Kidney capillary endothelial cell (primary cell): Measurements from ENCODE around the gene TRPM2.

ENCODE experiments used
- DNase-seq: peaks from one replicate; pipeline ENCODE4 v3.0.0-alpha.2; 2018; ENCODE audit warnings: low spot score

Gene TRPM2

DNA sequence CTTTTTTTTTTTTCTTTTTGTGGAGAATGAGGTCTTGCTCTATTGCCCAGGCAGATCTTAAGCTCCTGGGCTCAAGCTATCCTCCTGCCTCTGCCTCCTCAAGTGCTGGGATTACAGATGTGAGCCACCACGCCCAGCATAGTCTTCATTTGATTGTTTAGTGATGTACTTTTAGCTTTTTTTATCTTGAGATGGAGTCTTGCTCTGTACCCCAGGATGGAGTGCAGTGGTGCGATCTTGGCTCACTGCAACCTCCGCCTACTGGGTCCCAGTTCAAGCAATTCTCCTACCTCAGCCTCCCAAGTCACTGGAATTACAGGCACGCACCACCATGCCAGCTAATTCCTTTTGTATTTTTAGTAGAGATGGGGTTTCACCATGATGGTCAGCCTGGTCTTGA is 77.9 kb downstream of the TRPM2 start:
- DNase-seq, result no peak

DNA sequence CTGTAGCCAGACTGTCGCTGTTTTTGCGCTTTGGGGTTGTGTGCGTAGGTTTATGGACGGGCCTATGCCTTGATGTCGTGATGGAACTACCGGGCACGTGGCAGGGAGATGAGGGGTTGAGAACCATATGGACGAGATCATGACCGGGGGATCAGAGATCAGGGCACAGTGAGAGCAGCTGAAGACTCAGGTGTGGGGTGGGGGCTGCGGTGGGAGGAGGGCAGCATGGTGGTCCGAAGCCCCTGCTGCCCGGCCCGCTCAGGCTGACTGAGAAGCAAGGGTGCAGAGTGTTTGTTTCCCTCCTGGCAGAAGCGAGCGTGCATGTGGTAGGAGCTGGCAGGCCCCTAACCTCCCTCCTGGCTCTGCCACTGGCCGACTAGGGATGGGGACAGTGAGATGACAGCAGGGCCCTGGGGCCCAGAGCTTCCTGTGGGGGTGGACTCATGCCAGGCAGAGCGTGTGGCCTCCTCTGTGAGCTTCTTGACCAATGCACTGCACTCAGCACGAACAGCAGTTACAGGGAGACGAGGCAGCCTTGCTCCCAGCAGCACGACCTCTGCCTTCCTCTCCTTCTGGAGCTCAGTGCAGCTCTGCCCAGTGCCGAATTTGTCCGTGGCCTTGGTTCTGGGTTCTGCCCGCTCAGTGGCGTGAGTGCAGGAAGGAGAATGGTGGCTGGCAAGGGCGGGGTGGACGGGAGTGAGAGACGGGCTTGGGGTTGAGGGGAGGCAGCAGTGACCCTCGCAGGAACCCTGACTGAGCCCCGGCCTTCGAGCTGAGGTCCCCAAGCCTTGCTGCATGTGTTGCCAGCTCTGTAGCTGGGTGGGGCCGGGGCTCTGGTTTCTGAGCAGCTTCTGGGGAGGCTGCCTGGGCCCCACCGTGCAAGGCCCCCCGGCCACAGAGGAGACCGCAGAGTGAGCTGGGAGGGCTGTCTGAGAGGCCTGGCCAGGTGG is 79.7 kb downstream of the TRPM2 start:
- DNase-seq, result no peak

DNA sequence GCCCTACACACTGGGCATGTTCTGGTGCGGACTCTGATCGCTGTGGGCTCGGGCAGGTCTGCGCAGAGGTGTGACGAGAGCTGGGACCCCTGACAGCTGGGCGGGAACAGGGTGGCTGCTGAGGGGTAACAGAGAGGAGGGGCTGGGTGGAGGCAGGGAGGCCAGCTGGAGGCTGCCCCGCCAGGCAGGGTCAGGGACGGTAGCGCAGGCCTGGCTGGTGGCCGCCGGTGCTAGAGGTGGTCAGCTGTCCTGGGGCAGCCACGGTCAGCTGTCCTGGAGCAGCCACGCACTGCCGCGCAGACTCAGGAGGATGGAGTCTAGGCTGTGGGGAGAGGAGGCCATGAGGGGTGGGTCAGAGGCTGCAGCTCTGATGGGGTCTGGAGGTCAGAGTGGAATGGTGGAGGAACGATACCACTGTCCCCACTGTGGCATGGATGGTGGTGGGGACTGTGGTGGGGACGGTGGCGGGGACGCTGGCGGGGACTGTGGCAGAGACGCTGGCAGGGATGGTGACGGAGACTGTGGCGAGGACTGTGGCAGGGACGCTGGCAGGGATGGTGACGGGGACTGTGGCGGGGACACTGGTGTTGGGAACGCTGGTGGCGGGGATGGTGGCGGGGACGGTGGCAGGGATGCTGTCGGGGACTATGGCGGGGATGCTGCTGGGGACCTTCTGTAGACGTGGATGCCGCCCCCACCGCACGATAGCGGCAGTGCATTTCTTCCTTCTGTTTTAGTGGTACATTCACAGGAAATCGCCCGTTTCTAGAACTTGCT is 80.6 kb downstream of the TRPM2 start:
- DNase-seq, result no peak

DNA sequence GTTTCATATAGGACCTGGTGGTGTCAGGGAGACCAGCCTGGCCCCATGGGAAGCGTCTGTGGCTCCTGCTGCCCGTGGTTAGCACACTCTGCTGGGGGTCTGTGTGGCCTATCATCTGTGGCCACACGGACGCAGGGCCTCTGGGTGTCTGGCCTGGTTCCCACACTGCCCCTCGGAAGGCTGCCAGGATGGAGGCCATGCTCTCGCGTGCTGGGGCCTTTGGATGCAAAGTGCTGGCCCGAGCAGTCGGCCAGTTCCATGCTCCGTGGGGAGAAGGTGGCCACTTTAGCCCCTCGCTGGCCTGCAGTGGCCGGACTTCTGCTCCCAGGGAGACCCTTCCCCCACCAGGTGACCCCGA is 81.1 kb downstream of the TRPM2 start:
- no peak for DNase-seq

DNA sequence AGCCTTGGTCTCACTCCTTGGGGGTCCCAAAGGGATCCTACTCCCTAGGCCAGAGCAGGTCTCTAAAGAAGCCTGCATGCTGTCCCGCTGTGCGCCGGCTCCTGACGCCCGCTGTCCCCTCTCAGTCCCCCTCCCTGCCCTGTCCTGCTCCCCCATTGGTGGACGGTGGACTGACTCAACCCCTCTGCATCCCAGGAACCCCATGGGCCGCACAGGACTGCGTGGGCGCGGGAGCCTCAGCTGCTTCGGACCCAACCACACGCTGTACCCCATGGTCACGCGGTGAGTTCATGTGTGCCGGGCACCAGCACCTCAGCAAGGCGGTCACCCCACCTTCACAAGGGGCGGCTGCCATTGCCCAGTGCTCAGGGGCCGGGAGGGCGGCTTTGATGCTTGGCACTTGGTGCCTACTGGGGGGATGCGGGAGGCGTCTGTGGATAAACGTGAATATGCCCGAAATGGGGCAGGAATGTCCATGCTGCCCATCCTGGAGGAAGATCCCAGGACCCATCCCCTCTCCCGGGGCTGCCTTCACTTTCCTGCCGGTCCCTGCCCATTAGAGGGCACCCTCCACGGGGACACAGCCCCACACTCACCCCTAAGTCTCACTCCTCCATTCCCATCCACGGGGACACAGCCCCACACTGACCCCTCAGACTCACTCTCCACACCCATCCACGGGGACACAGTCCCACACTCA is 81.7 kb downstream of the TRPM2 start:
- no peak for DNase-seq

DNA sequence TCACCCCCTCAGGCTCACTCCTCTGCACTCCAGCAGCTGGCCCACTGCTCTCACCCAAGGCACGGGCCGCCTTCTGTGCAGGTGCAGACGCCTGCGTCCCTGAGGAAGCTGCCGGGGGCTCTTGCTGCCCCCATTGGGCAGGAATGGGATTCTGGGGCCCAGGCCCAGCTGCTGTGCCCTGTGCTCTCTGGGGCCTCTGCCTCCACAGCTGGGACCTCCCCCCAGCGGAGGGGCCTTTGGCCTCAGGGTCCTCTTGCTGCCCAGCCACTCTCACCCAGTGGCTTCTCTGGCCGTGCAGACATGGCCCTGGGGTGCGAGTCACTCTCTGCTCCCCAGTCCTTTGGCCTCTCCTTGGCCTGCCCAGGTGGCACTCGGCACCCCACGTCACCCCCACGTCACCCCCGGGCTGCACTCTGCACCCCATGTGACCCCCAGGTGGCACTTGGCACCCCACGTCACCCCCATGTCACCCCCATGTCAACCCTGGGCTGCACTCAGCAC is 82.7 kb downstream of the TRPM2 start:
- DNase-seq, result no peak

DNA sequence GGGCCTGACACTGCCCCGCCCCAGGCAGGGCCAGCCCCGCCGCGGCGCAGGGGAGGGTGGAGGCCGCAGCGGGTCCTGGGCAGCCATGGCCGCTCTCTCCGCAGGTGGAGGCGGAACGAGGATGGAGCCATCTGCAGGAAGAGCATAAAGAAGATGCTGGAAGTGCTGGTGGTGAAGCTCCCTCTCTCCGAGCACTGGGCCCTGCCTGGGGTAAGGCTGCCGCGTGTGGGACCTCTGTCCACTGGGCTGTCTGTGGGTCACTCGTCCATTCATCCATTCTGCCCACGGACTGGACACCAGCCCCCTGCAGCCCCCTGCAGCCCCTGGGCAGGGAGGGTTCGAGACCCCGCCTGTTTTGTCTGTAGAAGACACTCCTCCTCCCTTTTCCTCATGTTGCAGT is 83.5 kb downstream of the TRPM2 start:
- no peak for DNase-seq

DNA sequence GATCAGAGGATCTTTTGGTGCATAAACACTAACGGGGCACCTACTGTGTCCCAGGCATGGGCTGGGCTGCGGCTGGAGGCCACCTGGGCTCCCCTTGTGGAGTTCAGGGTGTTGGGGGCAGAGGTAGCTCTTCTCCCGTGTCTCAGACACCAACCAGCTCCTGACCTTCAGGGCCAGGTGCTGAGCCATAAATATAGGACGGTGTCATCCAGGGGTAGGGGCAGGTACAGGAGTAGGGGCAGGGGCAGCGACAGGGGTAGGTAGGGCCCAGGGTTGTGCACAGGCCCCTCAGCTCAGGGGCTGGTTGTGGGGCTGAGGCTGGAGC is 83.9 kb downstream of the TRPM2 start:
- DNase-seq, result no peak

DNA sequence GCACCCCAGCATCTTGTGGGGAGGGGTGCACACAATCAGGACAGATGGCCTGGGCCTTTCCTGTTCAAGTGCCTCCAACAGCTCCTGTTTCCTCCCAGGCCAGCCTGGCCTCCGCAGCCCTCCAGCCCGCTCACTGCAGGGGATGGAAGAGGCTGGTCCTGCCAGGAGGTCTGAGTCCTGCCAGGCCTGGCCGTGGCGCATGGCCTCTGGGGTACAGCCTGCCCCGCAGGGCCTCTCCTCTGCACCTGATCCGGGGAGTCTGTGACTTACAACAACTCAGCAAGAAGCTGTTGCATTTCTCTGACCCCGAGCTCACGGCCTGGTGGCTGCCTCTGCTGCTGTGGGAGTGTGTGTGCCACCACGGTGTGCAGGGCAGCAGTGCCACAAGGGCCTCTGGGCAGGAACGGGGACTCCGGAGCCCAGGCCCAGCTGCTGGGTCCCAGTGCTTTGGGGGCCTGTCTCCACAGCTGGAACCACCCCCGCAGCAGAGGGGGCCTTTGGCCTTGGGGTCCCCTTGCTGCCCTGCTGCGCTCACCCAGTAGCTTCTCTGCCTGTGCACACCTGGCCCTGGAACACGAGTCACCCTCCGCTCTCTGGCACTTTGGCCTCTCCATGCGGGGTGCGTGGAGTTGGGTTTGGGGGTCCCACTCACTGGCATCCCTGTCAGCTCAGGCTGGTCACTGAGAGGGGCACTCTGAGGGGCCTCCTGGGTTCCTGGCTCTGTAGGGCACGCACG is 84.4 kb downstream of the TRPM2 start:
- DNase-seq, result no peak

DNA sequence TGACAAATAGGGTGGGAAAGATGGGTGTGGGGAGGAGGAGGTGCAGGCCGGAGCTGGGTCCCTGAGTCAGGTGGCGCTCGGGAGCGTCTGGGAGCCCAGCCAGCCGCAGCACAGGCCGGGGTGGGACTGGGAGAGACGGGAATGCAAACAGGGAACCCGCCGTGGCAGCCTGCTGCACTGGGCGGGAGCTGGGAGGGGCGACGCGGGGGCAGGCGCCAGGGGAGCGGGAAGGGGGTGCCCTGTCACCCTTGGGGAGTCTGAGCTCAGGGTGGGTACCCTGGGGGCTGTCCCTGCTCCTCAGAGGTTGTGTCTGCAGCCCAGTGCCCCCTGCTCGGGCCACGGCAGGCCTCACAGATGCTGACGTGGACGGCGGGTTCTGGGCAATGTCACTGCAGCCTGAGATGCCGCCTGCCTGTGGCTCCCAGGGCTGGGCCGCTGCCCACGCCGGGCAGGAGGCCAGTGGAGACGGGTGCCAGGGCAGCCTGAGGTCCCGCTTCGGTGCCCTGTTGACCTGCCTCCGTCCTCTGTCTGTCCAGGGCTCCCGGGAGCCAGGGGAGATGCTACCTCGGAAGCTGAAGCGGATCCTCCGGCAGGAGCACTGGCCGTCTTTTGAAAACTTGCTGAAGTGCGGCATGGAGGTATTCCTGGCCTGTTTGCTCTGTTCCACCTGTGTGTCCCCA is 85.2 kb downstream of the TRPM2 start:
- DNase-seq, result no peak

DNA sequence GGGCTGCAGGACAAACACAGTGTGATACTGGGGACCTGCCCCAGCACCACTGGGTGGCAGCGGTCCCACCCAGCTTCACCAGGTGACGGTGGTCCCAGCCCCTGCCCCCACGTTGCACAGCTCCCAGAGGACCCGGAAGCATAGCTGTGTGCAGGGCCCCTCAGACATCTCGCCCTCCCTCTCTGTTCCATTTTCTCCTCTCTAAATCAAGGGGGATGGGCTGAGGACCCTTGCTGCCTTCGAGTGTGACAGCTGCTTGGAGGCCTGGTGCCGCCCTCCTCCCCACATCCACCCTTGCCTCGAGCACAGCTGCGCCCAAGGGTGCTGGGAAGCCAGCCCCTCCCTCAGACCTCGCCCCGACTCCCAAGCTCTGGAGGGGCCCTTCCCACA is 85.8 kb downstream of the TRPM2 start:
- no peak for DNase-seq

DNA sequence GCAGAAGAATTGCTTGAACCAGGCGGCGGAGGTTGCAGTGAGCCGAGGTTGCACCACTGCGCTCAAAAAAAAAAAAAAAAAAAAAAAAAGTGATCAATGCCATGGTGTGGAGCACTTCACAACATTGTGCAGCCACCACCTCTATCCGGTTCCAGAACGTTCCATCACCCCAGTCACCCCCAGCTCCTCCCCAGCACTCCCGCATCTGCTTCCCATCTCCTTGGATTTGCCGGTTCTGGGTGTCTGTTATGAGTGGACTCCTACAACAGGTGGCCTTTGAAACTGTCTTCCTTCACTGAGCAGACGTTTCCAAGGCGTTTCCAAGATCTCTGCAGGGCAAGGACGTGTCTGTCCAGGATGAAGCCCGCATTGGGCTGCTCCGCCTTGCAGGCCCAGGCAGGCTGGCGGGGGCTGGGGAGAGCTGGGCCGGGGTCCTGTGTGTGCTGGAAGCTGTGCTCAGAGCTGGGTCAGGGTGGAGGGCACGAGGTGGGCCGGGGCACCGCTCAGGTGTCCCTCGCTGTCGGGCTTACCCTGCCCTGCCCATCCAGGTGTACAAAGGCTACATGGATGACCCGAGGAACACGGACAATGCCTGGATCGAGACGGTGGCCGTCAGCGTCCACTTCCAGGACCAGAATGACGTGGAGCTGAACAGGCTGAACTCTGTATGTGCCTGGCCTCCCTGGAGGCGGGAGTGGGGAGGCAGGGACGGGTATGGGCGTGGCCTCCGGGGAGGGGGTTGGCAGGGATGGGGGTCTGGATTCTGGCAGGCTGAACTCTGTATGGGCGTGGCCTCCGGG is 87.0 kb downstream of the TRPM2 start:
- no peak for DNase-seq

DNA sequence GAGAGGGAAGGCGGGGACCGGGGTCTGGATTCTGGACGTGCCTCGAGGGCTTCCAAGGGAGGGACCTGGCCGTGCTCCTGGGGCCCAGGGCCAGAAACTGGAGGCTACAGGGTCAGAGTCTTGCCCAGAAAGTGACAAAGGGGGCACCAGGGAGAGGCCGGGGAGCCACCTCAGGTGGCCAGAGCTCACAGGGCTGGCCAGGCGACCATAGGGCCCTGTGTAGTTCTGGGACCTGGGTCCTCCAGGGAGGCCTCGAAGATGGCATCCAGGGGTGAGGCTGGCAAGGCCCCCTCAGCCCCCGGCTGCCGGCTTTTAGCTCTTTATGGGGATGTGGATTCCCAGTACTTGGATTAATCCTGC is 87.6 kb downstream of the TRPM2 start:
- no peak for DNase-seq

DNA sequence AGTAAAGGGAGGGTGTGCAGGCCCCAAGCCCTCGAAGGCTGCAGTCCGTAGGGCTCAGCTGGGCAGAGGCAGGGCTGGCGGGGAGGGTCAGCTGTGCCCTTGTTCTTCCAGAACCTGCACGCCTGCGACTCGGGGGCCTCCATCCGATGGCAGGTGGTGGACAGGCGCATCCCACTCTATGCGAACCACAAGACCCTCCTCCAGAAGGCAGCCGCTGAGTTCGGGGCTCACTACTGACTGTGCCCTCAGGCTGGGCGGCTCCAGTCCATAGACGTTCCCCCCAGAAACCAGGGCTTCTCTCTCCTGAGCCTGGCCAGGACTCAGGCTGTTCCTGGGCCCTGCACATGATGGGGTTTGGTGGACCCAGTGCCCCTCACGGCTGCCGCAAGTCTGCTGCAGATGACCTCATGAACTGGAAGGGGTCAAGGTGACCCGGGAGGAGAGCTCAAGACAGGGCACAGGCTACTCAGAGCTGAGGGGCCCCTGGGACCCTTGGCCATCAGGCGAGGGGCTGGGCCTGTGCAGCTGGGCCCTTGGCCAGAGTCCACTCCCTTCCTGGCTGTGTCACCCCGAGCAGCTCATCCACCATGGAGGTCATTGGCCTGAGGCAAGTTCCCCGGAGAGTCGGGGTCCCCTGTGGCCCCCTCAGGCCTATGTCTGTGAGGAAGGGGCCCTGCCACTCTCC is 88.3 kb downstream of the TRPM2 start:
- DNase-seq, result no peak

DNA sequence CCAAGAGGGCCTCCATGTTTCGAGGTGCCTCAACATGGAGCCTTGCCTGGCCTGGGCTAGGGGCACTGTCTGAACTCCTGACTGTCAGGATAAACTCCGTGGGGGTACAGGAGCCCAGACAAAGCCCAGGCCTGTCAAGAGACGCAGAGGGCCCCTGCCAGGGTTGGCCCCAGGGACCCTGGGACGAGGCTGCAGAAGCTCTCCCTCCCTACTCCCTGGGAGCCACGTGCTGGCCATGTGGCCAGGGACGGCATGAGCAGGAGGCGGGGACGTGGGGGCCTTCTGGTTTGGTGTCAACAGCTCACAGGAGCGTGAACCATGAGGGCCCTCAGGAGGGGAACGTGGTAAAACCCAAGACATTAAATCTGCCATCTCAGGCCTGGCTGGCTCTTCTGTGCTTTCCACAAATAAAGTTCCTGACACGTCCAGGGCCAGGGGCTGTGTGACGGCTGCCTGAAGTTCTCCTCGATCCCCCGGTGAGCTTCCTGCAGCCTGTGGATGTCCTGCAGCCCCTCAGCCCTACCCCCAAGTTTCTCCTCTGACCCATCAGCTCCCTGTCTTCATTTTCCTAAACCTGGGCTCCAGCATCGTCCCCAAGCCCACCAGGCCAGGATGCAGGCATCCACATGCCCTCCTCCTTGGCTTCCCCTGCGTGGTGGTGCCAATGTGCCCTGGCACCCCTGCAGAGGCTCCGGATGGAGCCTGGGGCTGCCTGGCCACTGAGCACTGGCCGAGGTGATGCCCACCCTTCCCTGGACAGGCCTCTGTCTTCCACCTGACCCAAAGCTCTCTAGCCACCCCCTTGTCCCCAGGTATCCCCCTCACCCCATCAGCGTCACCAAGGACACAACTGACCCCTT is 89.1 kb downstream of the TRPM2 start:
- DNase-seq, result no peak

DNA sequence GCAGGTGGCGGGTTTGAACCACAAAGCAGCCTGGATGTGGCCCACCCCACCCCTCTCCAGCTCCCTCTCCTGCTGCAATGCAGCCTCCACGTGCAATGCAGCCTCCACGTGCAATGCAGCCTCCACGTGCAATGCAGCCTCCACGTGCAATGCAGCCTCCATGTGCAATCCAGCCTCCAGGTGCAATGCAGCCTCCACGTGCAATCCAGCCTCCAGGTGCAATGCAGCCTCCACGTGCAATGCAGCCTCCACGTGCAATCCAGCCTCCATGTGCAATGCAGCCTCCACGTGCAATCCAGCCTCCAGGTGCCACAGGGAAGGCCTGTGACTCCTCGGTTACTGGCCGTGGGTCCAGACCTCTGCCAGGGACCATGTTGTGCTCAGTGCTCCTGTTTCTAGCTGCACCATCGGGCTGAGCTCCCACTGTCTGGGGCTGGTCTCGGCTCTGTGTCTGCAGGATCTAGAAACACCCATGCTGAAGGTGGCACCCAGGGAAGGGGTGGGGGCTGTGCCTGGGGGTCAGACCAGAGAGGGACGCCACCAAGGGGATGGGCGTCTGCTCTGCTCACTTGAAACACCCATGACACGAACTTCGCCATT is 90.0 kb downstream of the TRPM2 start:
- DNase-seq, result no peak

DNA sequence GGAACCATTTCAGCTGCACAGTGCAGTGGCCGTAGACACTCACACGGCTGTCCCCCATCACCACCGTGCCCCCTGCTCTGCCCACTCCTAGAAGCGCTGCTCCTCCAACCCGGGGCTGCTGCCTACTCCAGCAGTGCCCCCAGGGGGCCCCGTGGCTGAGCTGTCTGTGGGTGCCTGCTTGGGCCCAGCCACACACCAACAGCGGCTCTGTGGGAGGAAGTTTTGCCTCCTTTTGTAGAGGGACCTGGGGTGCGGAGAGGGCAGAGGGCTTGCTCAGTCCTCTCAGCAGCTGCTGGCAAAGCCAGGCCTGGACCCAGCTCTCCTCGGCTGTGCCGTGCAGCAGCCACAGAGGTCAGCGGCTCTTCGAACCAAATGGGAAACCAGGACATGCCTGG is 90.5 kb downstream of the TRPM2 start:
- DNase-seq, result no peak

DNA sequence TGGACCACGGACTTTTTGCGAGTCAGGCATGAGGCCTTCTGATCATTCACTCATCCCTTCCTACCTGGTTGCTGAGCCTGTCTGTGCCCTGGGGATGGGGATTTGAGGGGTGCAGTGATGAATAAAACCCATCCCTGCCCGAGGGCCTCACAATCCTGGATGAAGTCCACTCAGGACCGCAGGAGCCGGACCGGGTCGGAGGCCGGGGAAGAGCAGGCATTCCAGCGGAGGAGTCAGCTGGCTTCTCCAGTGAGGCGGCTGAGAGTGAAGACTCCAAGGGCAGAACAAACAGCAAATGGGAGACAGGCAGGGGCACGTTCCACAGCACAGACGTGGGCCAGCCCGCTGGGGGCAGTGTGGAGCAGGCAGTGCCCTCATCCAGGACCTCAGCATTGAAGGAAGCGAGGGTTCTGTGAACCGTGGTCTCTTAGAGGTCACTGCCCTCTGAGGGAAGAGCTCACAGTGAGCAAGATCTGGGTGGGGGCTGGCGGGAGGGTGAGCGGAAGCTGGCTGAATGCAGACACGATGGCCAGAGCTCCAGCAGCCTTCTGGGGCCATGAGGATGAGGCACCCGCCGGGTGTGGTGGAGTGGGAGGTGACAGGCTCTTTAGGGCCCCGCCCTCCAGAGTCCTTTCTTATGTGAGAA is 91.0 kb downstream of the TRPM2 start:
- DNase-seq, result no peak
